GM21723 (cell line): ENCODE data around the gene LUC7L.
"Not testable (repeated sequence)": the region's sequence is repeated elsewhere in the genome, so short reads cannot be mapped to it uniquely, and the experiment has no call there.

ENCODE experiments used
- ATAC-seq: cut with Tn5 transposase; IDR thresholded peaks from one replicate; pipeline ENCODE4 v1.9.1; 2021; ENCODE audit warnings: mild to moderate bottlenecking, moderate library complexity; ENCODE audit not compliant: unreplicated experiment

Gene LUC7L

GRCh38 chr16:167122-167690 is 62.0 kb downstream of the LUC7L start:
- ATAC-seq = no peak

GRCh38 chr16:166375-167121 is 62.7 kb downstream of the LUC7L start:
- ATAC-seq = no peak

DNA sequence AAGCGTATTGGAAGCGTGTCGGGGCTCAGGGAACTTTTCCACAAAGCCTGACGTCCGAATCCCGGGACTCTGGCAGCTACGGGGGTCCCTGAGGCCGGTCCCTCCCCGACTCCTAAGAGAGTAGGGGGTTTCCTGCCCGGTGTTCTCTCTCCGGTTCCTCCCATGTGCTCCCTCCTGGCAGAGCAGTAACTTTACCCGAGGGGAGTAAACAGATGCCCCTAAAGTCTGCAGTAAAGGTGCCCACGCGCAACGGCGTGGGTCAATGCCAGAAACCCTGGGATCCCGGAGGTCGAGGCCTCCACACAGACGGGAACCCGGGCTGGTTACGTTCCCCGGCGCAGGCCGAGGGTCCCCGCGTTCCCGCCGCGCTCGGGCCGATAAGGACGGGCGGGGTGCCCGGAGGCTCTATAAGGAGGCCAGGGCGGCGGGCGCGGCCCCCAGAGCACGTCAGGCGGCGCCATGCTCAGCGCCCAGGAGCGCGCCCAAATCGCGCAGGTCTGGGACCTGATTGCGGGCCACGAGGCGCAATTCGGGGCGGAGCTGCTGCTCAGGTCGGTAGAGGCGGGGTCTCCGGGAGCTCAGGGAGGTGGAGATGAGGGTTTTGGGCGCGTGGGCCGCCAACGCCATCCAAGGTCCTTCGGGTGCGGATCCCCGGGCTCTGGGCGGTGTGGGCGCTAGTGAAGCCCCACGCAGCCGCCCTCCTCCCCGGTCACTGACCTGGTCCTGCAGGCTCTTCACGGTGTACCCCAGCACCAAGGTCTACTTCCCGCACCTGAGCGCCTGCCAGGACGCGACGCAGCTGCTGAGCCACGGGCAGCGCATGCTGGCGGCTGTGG is 63.5 kb downstream of the LUC7L start, which contains the start of gene HBM:
HBM (plus strand) TSS at position 440 of the 836 bp plus-strand sequence; CDS start at position 460, 20 bp downstream.
- ATAC-seq = no peak

- ATAC-seq = no peak
Observed at GRCh38 chr16:164827-165538, 64.3 kb downstream of the LUC7L start.

DNA sequence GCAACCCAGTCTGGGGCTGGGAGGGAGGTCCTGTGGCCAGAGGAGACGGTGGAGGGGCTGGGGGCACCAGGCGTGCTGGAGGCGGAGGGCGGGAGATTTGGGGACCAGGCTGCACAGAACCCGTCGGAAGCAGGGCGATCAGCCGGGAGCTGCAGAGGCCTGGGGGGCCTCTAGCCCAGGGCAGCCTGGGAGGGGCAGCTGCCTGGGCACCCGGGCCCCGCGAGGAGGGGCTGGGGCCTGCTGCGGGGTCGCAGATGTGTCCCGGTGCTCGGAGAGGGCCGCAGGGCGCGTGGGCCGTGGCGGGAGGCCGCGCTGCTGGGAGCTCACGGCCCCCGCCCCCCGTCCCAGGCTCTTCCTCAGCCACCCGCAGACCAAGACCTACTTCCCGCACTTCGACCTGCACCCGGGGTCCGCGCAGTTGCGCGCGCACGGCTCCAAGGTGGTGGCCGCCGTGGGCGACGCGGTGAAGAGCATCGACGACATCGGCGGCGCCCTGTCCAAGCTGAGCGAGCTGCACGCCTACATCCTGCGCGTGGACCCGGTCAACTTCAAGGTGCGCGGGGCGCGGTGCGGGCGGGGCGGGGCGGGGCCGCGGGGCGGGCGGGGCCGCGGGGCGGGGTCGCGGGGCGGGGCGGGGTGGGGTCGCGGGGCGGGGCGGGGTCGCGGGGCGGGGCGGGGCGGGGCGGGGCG is 65.0 kb downstream of the LUC7L start:
- not testable (repeated sequence) for ATAC-seq

GRCh38 chr16:163696-164095 is 65.6 kb downstream of the LUC7L start:
- not testable (repeated sequence) for ATAC-seq

- not testable (repeated sequence) for ATAC-seq
Observed at GRCh38 chr16:163139-163538, 66.1 kb downstream of the LUC7L start.

GRCh38 chr16:162271-162991 is 66.8 kb downstream of the LUC7L start:
- ATAC-seq = no peak

DNA sequence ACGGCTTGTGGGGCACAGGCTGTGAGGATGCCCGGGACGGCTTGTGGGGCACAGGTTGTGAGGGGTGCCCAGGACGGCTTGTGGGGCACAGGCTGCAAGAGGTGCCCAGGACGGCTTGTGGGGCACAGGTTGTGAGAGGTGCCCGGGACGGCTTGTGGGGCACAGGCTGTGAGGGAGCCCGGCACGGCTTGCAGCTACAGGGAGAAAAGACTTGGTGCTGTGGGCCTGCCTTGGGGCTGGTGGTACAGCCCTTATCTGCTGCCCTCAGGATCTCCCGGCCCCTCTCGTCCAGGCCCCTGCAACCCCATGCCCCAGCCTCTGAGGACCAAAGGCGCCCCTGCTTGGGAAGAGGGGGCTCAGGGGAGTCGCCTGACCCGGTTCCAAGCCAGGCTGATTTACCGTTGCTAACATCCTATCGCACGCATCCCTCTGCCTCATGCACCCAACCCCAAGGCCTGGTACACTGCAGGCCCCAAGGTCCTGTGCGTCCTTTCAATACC is 68.5 kb downstream of the LUC7L start:
- no peak for ATAC-seq

DNA sequence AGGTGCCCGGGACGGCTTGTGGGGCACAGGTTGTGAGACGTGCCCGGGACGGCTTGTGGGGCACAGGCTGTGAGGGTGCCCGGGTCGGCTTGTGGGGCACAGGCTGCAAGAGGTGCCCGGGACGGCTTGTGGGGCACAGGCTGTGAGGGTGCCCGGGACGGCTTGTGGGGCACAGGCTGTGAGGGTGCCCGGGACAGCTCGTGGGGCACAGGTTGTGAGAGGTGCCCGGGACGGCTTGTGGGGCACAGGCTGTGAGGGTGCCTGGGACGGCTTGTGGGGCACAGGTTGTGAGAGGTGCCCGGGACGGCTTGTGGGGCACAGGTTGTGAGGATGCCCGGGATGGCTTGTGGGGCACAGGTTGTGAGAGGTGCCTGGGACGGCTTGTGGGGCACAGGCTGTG is 69.0 kb downstream of the LUC7L start:
- ATAC-seq = not testable (repeated sequence)

- ATAC-seq = no peak
Observed at GRCh38 chr16:159136-159849, 70.0 kb downstream of the LUC7L start.

DNA sequence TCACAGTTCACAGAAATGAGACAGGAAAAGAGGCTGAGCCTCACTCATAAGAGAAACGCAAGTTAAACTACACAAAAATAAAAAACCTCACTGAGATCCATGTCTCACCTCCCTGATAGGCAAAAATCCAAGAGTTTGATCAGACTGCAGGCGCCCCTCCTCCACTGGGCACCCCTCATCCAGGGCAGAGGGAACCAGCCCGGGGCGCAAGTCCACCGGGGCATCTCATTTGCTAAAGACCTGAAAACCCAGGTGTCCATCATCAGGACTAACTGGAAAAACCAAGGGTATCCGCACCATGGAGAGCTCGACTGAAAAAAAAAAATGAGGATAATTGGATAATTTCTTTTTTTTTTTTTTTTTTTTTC is 74.2 kb downstream of the LUC7L start:
- no peak for ATAC-seq

- ATAC-seq = no peak
Observed at GRCh38 chr16:154217-155030, 74.8 kb downstream of the LUC7L start.

GRCh38 chr16:153550-154216 is 75.6 kb downstream of the LUC7L start:
- not testable (repeated sequence) for ATAC-seq

DNA sequence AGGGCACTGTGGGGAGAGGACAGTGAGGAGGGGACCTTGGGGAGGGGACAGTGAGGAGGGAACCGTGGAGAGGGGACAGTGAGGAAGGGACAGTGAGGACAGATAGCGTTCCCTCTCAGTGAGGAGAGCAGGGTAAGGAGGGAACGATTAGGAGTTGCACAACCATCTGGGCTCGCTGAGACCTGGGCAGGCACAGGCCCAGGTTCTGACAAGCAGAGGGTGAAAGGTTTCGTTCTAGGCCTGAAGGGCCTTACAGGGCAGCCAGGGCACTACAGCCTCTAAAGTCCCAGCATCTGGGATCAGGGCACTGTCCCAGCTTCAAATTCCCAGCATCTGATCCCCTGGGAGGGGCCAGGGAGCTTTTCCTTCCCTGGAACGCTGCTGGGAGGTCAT is 76.1 kb downstream of the LUC7L start:
- ATAC-seq = not testable (repeated sequence)

DNA sequence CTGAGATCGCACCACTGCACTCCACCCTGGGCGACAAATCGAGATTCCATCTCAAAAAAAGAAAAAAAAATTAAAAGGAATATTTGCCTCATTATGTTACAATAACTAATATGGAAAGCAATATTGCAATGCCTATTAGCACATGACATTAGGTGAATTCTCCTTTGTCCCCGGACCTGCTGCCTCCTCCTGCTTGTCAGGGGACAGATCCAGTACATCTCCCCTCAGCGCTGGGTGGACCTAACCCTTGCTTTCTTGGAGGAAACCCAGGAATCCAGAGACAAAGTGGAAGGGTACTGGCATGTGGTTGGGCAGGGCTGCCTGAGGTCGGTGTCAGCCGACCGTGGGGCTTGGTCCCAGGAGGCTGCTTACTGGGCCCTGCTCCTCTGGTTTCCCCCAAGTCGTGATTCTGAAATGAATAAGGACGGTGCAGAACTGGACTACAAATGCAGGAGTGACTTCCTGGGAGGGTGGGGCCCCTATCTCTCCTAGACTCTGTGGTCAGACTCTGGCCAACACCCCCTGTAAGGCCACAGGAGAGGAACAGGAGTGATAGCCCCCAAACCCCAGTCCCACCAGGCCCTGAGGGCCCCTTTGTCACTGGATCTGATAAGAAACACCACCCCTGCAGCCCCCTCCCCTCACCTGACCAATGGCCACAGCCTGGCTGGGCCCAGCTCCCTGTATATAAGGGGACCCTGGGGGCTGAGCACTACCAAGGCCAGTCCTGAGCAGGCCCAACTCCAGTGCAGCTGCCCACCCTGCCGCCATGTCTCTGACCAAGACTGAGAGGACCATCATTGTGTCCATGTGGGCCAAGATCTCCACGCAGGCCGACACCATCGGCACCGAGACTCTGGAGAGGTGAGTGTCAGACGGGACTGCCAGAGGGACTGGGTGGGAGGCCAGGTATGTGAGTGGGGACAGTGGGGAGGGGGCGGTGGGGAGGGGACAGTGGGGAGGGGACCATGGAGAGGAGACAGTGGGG is 76.8 kb downstream of the LUC7L start, which contains the start of gene HBZ:
HBZ (plus strand) TSS at position 504 of the 988 bp plus-strand sequence; CDS start at position 770, 266 bp downstream.
- no peak for ATAC-seq
